Subcutaneous adipose tissue (tissue), 4 donors: ENCODE data around the gene SDF2L1. TPM values are rescaled to one million over a fixed set of nuclear protein-coding genes. Genes with fewer than 3 reads are reported as not detected.

ENCODE experiments used
- total RNA-seq, 4 donors: library from RNA; depleted of rRNA; stranded (reverse); fragments of >200 nt; gene quantifications; one replicate each; pipeline ENCODE4 v1.1.0, GENCODE V29; 2016
- TF ChIP-seq, protein P1 (sequence below): fragments of 450-650 bp; IDR thresholded peaks from one replicate; pipeline ENCODE4 v1.5.1; 2016; ENCODE audit warnings: low read depth, mild to moderate bottlenecking, control low read depth, antibody characterized with exemption, moderate library complexity

Gene SDF2L1
- total RNA-seq, 4 donors from 2014 or later = 11.7 to 25.8 (median 18.5) TPM

DNA sequence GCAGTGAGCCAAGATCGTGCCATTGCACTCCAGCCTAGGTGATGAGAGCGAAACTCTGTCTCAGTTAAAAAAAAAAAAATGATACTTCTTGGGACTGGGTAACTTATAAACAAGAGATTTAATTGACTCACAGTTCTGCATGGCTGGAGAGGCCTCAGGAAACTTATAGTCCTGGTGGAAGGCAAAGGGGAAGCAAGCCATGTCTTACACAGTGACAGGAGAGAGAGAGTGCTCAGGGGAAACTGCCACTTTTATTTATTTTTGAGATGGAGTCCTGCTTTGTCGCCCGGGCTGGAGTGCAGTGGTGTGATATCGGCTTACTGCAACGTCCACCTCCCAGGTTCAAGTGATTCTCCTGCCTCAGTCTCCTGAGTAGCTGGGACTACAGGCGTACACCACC lies 8.2 kb downstream of the SDF2L1 start:
- TF ChIP-seq, protein P1, sequence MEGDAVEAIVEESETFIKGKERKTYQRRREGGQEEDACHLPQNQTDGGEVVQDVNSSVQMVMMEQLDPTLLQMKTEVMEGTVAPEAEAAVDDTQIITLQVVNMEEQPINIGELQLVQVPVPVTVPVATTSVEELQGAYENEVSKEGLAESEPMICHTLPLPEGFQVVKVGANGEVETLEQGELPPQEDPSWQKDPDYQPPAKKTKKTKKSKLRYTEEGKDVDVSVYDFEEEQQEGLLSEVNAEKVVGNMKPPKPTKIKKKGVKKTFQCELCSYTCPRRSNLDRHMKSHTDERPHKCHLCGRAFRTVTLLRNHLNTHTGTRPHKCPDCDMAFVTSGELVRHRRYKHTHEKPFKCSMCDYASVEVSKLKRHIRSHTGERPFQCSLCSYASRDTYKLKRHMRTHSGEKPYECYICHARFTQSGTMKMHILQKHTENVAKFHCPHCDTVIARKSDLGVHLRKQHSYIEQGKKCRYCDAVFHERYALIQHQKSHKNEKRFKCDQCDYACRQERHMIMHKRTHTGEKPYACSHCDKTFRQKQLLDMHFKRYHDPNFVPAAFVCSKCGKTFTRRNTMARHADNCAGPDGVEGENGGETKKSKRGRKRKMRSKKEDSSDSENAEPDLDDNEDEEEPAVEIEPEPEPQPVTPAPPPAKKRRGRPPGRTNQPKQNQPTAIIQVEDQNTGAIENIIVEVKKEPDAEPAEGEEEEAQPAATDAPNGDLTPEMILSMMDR = no peak

DNA sequence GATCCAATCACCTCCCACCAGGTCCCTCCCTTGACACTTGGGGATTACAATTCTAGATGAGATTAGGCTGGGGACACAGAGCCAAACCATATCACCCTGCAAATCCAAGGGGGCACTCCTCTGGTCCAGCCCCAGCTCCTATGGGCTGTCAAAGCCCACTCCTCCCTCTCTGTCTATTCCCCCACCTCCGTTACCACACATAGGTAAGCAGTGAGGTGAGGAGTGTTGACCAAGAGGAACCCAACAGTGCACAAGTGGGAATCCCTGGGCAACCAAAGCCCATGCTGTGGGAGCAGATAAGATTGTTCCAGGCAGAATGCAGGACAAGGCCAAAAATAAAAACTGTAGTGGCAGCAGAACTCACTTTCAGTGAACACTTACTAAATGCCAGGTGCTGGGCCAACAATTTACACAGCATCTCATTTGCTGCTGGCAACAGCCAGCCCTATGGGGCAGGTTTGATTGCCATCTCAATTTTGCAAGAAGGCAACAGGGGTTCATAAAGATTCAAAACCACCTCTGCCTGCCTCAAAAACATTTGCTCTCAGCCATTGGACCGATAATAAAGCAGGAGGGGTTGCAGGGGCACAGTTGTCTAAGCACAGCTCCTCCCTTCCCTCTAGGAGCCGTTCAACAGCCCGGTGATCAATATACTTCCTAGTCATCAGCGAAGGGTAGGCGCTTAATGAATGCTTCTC lies 8.9 kb downstream of the SDF2L1 start:
- TF ChIP-seq, protein P1 = no peak

DNA sequence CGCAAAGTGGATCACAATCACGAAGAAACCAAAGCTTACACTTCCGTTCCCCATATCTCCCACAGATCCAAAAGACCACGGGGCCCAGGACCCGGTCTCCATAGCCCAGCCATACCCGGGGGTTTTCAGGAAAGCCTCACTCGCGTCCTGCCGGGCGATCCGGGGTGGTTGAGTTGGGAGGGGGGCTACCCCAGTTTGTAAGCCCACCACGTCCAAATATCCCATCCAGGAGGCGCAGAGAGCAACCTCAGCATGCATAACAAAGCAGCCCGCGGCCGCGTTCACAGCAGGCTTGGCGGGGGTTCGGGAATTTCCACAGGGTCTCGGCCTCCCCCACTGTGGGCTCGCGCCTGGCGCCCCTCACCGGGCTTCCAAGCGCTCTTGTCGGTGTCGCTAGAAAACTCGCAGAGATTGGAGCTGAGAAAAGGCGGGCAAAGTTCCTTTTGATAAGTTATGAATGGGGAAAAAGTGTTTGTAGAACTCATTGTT lies 9.5 kb downstream of the SDF2L1 start:
- TF ChIP-seq, protein P1 = no peak

DNA sequence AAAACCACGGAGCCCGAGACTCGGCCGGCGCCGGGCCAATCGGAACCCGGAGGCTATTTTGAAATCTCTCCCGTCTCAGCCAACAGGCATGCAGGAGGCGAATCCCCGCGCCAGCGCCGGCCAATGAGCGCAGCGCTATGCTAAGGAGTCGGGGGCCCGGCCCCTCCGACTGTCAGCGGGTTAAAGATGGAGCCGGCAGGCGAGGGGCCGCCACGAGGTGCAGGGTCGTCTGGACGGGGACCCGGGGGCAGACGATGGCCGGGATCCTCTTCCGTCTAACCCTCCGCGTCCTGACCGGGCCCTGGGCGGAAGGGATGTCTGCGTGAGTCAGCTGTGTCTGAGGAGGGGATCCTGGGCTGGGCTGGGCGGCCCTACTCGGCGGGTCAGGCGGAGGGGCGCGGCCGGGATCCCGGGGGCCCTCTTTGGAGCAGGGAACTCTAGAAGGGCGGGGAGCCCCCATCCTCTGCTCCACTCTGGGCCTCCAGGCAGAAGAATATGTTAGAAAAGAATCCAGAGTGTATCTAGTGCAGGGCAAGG lies 10.0 kb downstream of the SDF2L1 start:
- TF ChIP-seq, protein P1 = no peak

DNA sequence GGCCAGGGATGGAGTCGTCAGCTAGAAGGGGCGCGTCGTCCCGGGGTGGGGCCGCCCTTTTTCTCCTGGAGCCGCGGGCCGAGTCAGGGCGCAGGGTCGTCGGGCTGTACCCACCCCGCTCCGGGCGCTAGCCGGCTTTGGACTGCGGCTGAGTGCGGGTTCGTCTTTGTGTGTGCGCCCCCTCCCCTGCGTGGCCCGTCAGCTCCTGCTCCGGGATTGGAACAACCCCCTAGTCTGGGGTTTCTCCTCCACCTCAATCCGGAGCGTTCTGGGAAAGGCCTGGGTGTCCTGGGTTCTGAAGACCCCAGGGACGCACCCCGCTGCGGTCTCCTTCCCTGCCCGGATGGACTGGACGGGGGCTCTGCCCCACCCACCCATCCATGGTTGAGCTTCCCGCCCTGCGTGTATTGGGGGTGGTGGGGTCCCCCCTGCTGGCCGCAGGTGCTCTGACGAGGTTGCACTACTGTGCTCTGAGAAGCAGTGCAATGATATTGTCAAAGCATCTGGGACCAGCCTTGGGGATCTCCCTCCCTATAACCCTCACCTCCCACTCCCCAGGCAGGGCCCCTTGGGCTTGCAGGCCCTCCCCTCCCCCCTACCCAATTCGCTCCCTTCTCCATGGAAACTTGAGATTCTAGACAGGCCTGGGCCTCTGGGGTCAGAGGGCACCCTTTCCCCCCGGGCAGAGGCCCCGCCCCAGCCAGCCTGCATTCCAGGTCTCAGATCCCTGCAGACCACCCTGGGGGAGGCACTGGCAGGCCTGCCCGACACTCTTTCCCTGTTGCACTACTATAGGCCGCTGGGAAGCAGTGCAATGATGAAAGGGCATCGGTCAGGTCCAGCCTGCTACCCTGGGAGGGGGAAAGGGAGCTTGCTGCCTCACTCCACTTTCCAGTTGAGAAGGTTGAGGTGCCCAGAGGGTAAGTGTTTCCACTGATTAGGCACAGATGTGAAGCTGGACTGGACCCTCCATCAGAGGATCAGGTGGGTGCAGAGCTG lies 10.7 kb downstream of the SDF2L1 start:
- TF ChIP-seq, protein P1 = no peak

DNA sequence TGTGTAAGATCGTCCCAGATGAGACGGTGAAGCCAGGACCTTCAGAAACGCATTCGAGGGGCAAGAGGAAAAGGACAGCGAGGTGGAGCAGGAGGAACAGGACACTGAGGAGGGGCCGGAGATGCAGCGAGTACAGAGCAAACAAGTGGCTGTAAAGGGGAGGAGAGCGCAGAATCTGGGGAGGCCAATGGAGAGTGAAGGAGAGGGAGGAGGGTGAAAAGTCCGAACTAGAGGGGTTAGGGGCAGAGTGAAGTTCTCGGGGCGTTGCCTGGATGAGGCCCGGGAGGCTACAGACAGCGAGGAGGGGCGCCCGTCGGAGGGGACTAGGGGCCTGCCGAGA lies 14.9 kb downstream of the SDF2L1 start:
- TF ChIP-seq, protein P1 = no peak
